HuH-7.5 (cell line): ENCODE data around the gene TAOK1.

Experiments
- DNase-seq: peaks from one replicate; pipeline ENCODE4 v3.0.0; 2011; ENCODE audit warnings: low spot score

The TAOK1 gene

DNA sequence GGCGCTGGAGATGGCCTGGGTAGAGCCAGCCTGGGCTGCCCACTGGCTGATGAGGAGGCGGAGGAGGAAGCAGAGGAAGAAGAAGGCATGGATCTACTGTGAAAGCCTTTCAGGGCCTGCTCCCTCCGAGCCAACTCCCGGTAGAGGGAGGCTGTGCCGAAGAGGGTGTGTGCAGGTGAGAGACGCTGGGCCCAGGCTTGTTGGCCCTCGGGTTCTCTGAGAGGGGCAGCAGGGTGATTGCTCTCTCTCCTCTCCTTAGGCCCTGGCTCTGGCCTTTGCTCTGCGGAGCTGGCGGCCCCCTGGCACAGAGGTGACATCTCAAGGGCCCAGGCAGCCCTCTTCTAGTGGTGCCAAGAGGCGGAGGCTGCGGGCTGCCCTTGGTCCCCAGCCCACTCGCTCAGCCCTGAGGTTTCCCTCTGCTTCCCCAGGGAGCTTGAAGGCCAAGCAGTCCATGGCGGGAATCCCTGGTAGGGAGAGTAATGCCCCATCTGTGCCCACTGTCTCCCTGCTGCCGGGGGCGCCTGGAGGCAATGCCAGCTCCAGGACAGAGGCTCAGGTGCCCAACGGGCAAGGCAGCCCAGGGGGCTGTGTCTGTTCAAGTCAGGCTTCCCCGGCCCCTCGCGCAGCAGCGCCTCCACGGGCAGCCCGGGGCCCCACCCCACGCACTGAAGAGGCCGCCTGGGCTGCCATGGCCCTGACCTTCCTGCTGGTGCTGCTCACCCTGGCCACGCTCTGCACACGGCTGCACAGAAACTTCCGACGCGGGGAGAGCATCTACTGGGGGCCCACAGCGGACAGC is 181.9 kb downstream of the TAOK1 start:
- no peak for DNase-seq

DNA sequence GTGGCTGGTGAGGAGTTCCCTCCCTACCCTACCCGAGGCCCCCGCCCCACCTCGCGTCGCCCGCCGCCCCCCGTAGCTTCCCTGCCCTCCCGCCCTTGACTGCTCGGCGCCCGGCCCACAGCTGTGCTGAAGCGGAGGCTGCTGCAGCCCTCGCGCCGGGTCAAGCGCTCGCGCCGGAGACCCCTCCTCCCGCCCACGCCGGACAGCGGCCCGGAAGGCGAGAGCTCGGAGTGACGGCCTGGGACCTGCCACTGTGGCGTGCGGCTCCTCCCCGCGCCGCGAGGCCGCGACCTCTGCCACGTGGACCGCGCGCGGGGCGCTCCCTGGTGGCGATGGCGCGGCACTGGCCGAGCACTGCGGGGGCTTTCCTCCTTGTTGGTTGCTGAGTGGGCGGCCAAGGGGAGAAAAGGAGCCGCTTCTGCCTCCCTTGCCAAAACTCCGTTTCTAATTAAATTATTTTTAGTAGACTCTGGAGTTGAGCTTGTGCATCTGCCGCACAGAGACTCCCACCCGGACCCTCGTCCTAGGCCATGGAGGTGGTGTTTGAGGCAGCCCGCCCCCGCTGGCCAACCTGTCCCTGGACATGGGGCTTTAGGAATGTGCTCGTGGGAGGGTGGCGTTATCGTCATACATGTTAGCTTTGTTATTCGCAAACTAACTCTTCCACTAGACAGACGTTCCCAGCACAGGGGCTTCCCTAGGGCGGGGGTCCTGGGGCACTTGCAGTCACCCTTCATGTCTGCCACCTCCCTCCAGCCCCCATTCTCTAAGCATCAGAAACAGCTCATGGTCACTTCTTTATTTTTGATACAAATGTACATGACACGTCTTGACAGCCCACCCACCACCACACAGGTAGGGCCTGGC is 182.8 kb downstream of the TAOK1 start:
- DNase-seq, result peak; percentile 63

DNA sequence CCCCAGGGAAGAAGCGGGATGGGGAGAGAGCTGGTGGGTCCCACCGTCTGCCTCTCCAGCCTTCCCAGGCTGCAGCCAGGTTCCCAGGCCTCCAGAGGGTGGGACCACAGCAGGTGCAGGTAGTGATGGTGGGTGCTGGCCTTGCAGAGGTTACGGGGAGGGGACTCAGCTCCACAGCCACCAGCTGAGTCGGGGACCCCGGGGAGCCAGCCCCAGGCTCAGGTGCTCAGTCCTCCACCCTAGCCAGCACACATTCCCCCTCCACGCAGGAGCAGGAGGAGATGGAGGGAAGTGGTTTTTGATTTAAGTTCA is 183.4 kb downstream of the TAOK1 start:
- no peak for DNase-seq

DNA sequence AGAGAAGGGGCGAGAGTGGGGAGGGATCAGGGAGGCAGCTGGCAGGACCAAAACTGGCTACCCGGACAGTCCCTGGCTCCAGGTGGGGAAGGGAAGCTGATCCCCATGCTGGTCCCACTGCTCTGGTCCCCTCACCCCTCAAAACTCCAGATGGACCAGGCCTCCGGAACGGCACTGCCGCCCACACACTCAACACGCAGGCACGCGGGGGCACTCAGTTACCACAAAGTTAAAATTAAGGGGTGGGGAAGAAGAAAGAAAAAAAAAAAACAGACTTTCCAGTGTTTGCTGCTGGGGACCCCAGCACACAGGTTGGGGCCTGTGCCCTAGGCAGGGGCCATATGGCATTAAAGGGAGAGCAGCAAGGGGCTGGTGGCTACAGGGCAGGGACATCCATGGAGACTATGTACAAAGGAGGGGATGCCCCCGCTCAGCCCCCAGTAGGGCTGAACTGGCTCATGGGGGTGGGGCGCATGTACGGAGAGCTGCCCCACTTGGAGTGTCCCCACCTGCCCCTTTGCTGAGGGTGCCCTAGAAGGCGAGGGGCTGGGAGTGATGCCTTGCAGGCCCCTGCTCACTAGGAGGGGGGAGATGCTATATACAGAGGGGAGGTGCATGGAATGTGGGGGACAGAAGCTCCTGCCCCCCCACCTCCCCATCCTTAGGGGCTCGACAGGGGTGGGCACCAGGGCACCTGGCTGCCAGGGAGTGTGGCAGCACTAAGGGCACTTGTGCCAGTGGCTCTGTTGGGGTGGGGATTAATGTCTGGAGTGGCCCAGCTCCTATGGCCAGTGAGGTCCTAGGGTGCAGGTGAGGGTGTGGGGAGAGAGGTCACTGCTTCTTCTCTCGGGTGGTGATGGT is 183.9 kb downstream of the TAOK1 start:
- DNase-seq, result no peak

DNA sequence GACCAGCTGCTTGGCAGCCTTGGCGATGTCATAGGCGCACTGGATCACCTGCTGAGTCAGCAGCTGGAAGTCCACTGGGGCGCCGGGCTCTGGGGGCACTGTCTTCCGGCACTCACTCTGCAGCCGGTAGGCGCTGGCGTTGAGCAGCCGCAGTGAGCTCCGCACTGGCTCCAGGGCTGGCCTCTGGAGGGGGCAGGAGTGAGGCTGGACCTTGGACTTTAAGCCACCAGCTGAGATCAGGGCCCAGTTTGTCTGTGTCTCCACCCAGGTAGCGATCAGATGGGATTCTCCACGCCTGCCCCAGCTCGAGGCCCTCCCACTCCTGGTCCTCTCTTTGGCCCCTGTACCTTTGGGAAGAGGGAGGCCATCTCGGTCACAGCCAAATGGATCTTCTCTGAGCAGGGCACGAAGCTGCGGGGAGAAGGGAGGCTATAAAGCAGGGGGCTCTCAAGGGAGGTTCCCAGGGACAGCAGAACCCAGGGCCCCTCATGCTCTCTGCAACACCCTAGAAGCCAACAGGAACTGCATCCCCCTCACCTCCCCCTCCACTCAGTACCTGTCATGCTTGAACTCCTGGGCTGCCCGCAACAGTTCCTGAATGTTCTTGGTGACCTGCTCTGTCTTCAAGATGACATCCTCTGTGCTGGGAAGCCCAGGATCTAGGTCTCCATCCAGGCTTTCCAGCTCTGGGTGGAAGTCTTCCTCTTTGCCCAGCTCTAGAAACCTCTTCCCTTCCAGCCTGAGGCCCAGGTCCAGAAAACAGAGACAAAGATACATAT is 184.8 kb downstream of the TAOK1 start:
- DNase-seq, result peak; percentile 96

DNA sequence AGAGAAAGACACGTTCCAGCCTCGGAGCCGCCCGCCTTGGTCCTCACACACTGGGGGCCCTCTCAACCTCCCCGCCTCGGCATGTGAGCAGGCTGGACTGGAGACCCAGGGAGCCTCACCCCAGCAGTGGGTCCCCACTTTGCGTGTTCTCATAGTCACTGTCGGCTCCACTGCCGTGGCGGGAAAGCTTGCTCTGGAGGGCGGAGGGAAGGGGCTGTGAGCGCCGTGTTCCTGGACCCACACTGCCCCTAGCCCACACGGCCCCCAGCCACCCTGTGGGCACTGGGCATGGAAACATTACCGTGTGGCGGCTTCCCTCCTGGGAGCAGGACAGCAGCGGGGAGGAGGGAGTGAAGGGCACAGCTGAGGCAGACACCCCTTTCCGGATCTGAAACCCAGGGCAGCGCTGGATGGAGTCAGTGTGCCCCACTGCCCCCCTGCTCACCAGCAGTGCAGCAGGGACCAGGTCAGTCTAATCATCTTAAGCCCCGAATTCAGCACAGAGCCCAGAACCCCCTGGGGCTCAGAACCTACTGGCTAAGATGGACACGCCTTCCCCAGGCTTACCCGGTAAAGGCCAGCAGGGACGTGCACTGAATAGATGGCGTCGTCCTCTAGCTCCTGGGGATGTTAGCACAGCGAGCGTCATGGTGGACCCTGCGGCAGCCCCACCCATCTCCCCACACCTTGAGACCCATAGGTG is 185.5 kb downstream of the TAOK1 start:
- no peak for DNase-seq

DNA sequence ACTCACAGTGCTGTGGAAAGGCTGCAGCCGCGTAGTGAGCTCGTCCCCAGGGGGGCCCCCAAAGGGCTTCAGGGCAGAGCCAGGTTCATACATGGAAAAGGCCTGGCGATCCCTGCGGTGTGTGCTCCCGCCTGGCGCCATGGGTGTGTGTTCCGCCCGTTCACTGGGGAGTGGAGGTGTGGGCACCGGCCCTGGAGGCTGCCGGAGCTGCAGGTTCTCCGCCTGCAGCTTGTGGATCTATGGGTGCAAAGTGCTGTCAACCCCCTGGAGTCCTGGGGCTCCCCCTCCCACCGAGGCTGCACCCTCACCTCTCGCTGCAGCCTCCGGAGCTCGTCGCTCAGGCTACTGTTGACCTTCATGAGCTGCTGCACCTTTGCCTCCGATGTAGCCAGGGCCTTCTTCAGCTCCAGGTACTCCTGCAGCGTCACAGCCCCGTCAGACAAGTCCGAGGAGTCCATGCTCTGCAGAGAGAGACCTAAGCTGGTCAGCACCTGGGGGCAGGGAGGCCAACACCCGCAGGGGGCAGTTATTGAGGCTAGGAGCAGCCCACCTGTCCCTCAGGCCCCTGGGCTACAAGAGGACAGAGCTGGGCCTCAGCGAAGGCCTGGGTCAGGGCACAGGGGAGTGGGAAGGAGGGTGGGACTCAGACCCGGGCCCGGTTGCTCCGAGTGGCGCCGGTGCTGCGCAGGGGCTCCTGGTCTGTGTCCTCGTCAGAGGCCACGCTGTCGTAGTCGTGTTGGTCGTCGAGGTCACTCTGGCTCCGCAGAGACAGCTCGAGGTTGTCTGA is 186.2 kb downstream of the TAOK1 start:
- no peak for DNase-seq

DNA sequence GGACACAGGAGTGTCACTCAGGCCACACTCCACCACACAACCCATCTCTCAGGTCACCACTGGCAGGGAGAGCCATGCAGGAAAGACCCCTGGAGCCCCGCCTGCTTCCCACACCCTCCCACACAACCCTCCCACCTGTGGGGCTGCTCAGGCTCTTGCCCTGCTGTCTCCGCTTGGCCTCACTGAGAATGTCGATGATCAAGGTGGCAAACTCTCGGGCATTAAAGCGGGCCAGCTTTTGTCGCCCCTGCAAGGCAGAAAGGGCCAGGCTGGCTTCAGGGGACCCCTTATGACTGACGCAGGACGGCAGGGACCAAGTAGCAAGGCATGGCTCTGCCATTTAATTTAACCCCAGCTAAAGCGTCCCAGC is 186.8 kb downstream of the TAOK1 start:
- DNase-seq, result no peak

DNA sequence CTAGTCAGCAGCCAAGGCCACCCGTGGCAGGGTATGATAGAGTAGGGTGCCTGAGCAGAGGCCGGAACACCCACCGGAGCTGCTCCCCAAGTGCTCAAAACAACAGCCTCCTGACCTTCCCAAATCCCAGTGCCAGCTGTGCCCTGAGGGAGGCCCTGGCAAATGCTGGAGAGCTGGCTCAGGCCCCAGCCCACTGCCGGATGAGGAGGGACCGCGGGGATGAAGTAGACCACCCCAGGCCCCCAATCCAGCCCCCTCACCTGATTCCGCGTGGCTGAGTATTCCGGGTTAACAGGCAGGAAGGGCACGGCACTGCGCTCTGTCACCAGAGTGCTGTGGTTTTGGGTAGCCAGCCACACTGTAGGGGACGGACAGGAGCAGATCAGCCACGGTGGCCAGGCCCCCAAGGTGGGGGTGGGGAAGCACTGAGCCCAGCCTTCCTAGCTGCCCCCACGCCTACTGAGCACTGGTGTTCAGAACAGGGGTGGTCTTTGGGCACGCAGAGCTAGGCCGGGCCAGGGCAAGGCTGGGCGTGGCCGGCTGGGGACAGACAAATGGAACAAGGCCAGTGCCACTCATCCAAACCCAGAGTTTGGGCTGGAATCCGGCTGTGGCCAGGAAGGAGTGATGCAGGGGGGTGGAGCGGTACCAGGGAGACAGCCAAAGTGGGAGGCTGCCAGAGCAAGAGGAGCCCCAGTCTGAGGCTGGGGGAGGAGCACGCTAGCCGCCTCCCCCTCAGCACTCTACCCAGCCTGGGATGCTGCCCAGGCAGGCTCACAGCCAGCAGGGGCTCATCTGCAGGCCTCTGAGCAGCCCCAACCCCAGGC is 187.4 kb downstream of the TAOK1 start:
- DNase-seq, result no peak

DNA sequence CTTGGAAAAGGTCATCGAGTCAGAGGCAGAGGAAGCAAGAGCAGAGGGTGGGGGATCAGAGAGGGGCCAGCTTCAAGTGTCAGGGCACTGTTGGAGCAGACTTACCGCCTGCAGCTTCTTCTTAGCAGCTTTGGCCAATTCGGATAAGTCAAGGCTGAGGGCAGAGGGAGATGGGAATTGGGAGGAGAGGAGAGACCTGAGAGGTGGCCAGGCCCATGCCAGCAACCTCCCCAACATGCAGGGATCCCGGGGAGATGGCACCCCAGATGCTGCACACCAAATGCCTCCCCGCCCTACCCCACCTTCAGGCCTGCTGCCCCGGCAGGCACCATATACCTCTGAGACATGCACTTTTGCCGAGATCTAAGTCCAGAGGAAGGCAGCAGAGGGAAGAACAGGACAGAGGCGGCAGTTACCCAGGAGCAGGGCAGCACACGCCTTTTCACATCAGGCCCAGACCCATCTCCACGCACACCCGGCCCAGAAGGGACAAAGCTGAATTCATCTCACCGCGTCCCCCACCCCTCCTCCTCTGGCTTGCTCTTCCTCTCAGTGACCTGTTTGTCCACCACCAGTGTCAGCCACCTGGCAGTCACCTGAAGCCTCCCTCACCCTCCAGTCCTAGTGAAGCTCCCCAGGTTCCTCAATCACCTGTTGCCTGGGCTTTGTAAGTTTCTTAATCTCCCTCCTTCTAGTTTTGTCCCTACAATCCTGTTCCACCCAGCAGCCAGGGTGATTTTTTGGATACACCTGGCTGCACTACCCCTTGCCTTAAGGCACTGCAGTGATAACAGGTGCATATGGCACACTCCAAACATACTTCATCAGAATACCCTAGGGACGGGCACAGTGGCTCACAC is 188.7 kb downstream of the TAOK1 start:
- DNase-seq, result no peak

DNA sequence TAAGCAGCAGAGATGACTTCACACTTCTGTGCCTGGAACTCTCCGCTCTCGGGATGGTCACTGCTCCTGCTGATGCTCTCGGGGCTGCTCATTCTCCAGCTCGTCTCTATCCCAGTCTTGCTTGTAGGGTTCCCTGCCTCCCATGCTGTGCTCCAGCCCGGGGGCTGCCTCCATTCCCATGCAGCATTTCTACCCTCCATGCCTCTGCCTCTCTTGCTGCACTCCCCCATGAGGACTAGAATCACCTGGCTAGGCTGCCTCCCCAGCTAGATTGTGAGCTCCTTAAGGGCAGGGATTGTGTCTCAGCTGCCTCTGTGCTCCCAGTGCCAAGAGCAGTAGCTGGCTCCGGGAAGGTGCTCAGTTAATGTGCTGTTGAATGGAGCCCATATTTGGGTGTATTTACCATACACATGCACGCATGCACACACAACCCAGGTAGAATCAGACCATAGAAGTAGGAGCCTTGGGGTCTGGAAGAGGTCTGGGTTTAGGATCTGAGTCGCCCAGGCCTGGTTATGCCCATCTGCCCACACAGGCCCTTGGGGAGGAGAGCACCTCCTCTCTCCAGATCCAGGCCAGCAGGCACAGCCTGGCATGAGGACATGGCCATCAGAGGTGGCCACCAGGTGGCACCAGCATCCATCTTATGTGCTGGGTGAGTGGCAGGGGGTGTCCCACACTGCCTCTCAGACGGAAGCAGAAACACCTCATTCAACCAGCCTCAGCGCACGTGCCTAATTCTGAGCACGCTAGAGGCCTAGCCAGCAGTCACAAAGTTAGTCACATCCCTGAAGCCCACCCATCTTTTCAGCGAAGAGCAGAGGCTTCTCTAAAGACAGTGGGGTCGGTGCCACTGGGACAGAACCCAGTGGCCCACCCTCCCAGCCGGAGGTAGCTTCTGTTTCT is 190.0 kb downstream of the TAOK1 start:
- DNase-seq, result peak; percentile 98

DNA sequence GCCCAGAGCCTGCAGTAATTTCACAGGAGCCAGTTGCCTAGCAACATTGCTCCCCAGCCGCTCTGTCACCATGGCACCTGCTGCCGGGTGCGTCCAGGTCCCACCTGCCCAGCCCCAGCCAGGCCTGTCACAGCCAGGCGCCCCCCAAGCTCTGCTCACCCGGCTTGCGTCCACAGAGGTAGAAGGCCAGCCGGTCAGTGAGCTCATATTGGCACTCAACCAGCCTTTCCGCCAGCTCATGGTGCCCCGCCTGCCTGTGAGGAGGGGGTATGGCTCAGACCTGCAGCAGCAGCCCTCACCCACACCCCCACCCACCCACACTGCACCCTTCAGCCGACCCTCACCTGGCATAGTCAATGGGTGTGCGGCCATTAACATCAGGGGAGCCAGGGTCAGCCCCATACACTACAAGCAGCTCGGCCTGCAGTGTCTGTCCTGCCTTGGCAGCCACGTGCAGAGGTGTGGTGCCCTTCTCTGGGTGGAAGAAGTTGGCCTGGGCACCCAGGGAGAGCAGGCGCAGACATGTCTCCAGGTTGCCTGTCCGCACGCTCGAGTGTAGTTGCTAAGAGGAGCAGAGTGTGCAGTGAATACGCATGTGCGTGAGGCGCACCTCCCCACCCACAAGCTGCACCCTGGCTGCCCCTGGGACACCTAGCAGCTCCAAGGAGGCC is 191.6 kb downstream of the TAOK1 start:
- no peak for DNase-seq

DNA sequence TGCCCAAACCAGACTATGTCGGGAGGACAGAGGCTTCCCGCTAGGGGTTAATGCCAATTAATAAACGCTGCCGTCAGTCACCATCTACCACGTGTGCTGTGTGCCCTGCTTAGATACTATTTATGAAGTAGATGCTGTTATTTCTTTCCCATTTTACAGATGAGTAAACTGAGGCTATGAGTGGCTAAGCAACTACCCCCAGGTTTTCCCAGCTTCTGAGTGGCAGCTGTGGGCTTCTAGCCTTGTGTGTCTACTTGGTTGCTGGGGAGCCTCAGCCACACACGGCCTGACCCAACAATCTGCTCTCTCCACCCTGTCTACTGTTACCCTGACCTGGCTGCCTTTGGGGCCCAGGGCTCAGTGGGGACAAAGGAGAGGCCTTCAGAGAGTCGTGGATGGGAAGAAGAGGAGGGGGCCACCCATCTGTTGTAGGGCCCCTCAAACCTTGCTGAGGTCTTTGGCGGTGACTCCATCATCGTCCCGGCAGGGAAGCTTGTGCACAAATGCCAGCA is 192.1 kb downstream of the TAOK1 start:
- DNase-seq, result no peak

DNA sequence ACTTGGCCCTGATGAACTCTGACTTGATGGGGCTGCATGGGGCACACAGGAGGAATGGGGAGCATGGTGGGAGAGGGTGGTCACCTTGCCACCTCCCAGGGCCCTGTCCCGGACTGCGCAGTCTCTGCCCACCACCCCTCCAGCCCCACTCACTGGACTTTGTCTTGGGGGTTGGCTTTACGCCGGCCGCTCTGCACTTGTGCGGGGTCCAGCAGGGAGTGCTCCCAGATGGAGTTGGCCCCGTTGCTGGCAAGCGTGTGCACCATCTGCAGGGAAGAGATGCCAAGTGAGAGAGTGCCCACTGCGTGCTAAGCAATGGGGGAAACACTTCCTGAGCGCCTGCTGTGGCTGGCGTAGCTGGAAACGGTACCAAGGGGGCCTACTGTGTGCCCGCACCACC is 192.6 kb downstream of the TAOK1 start:
- DNase-seq, result no peak

DNA sequence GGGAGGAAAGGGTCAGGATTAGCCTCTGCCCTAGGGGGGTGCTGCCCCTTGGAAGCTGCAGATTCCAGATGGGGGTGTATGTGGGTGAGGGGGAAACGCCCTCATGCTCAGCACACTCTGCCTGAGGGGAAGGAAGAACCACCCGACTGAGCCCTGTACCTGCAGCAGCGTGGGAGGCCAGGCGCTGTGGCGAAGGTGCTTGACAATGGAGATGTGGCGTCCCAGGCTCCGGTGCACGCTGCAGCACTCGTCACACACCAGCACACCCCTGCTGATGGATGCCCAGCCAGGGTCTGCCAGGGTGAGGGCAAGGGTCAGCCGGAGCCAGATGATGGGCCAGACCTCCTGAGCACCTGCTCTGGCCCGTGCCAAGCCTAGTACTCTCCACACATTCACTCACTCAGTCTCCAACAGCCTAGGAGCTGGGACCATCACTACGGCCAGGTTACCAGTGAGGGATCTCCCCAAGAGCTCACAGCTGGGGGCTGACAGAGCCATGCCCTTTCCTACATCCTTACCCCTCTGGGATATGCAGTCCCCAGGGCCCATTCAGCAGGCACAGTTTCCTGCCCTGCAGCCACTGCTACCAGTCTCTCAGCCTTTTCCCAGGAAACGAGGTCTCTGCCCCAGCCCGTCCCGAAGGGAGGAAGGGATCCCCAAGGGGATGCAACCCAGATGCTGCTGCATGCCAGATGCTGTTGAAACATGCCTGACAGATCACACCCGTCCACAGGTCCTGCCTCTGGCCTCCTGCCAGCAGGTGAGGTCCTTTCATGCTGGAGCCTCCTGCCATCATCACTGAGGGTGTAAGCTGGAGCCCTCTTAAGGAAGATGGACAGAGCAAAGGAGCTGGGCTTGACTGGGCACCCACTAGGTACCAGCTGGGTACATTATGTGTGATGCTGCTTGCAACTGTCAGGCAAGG is 193.4 kb downstream of the TAOK1 start:
- DNase-seq, result no peak
